HG02588 (cell line): ENCODE measurements around the gene GDPD4.

ENCODE experiments used
- ATAC-seq: cut with Tn5 transposase; IDR thresholded peaks from one replicate; pipeline ENCODE4 v1.9.1; 2021; ENCODE audit warnings: mild to moderate bottlenecking, moderate library complexity; ENCODE audit not compliant: unreplicated experiment

GDPD4 gene

GRCh38 chr11:77176996-77177395 is 124.5 kb downstream of the GDPD4 start:
- ATAC-seq, result no peak

GRCh38 chr11:77175869-77176539 is 125.5 kb downstream of the GDPD4 start:
- ATAC-seq, result no peak

GRCh38 chr11:77175021-77175842 is 126.3 kb downstream of the GDPD4 start:
- no peak for ATAC-seq

GRCh38 chr11:77174559-77174958 is 126.9 kb downstream of the GDPD4 start:
- ATAC-seq, result no peak

GRCh38 chr11:77173494-77173893 is 128.0 kb downstream of the GDPD4 start:
- no peak for ATAC-seq

- no peak for ATAC-seq
These were observed 128.9 kb downstream of the GDPD4 start for GRCh38 chr11:77172666-77172982.

- no peak for ATAC-seq
These were observed 129.4 kb downstream of the GDPD4 start for GRCh38 chr11:77171885-77172665.

GRCh38 chr11:77171254-77171653 is 130.2 kb downstream of the GDPD4 start:
- no peak for ATAC-seq

- ATAC-seq, result no peak
These were observed 131.4 kb downstream of the GDPD4 start for GRCh38 chr11:77170107-77170506.

GRCh38 chr11:77167791-77168190 is 133.7 kb downstream of the GDPD4 start:
- ATAC-seq, result no peak

- no peak for ATAC-seq
These were observed 134.3 kb downstream of the GDPD4 start for GRCh38 chr11:77167111-77167626.
